C4-2B (cell line): ENCODE data around the gene KCNJ8.
"Not testable (repeated sequence)": the region's sequence is repeated elsewhere in the genome, so short reads cannot be mapped to it uniquely, and the experiment has no call there.

Source experiments
- H3K27ac ChIP-seq: fragments of 450-650 bp; 2 replicates; pipeline ENCODE4 v1.5.1; 2017
- ZFX ChIP-seq: fragments of 450-650 bp; IDR thresholded peaks from 2 replicates; pipeline ENCODE4 v1.6.1; 2017
- TF ChIP-seq, protein P1 (sequence below): fragments of 450-650 bp; conservative IDR thresholded peaks from 2 replicates; pipeline ENCODE4 v1.5.1; 2017; ENCODE audit warnings: mild to moderate bottlenecking

The KCNJ8 gene

DNA sequence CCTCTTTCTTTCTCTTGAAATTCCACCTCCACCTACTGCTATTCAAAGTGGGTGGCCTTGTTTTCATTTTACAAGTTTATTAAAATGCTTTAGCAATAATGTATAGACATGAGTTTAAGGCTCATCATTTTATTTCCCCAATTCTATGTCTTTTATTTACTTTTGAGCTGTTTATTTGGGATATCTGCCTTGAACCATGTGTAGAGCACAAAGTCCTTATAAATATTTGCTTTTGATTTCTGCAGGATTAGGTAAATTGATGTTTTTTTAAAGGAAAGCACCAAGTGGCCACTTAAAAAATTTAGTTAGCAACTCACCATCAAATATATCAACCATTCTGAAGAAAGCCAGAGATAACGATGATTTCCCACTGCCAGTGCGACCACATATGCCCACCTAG, 39.8 kb upstream of the KCNJ8 start:
- H3K27ac ChIP-seq: no peak overlapping the region
- no peak for TF ChIP-seq ZFX
- TF ChIP-seq, protein P1, sequence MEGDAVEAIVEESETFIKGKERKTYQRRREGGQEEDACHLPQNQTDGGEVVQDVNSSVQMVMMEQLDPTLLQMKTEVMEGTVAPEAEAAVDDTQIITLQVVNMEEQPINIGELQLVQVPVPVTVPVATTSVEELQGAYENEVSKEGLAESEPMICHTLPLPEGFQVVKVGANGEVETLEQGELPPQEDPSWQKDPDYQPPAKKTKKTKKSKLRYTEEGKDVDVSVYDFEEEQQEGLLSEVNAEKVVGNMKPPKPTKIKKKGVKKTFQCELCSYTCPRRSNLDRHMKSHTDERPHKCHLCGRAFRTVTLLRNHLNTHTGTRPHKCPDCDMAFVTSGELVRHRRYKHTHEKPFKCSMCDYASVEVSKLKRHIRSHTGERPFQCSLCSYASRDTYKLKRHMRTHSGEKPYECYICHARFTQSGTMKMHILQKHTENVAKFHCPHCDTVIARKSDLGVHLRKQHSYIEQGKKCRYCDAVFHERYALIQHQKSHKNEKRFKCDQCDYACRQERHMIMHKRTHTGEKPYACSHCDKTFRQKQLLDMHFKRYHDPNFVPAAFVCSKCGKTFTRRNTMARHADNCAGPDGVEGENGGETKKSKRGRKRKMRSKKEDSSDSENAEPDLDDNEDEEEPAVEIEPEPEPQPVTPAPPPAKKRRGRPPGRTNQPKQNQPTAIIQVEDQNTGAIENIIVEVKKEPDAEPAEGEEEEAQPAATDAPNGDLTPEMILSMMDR: no peak

GRCh38 chr12:21813751-21814150, 39.2 kb upstream of the KCNJ8 start:
- TF ChIP-seq, protein P1: no peak
- TF ChIP-seq ZFX: no peak
- no peak overlapping the region for H3K27ac ChIP-seq

GRCh38 chr12:21813125-21813524, 38.6 kb upstream of the KCNJ8 start:
- H3K27ac ChIP-seq: no peak overlapping the region
- TF ChIP-seq ZFX: no peak
- TF ChIP-seq, protein P1: no peak

DNA sequence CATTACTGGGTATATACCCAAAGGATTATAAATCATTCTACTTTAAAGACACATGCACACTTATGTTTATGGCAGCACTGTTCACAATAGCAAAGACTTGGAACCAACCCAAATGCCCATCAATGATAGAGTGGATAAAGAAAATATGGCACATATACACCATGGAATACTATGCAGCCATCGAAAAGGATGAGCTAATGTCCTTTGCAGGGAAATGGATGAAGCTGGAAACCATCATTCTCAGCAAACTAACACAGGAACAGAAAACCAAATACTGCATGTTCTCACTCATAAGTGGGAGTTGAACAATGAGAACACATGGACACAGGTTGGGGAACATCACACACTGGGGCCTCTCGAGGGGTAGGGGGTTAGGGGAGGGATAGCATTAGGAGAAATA, 37.8 kb upstream of the KCNJ8 start:
- H3K27ac ChIP-seq: not testable (repeated sequence)

- no peak for TF ChIP-seq ZFX
- TF ChIP-seq, protein P1: no peak
- no peak overlapping the region for H3K27ac ChIP-seq
Measured at GRCh38 chr12:21809100-21809499, 34.6 kb upstream of the KCNJ8 start.

GRCh38 chr12:21806255-21806654, 31.7 kb upstream of the KCNJ8 start:
- H3K27ac ChIP-seq: no peak overlapping the region
- no peak for TF ChIP-seq ZFX
- TF ChIP-seq, protein P1: no peak

- no peak for TF ChIP-seq ZFX
- TF ChIP-seq, protein P1: no peak
- no peak overlapping the region for H3K27ac ChIP-seq
Measured at GRCh38 chr12:21801522-21802288, 27.2 kb upstream of the KCNJ8 start.

GRCh38 chr12:21800011-21800410, 25.5 kb upstream of the KCNJ8 start:
- H3K27ac ChIP-seq: no peak overlapping the region
- TF ChIP-seq, protein P1: no peak
- no peak for TF ChIP-seq ZFX
